SK-N-SH (cell line): ENCODE measurements around the gene TTC28.

Experiments
- ELF1 ChIP-seq: IDR thresholded peaks from 2 replicates; pipeline ENCODE4 v1.4.0; 2012
- EZH2phosphoT487 ChIP-seq: fragments of 200-600 bp; sonication (generic); IDR thresholded peaks from 2 replicates; pipeline ENCODE4 v1.6.1; 2017; ENCODE audit warnings: low read depth, mixed run types, mild to moderate bottlenecking, antibody characterized with exemption, moderate library complexity, borderline replicate concordance
- FOXJ3 ChIP-seq: sonication (generic); formaldehyde crosslinking; IDR thresholded peaks from 2 replicates; pipeline ENCODE4 v1.5.1; 2020; ENCODE audit warnings: mild to moderate bottlenecking, missing genetic modification reagents
- GABPA ChIP-seq: IDR thresholded peaks from 2 replicates; pipeline ENCODE4 v1.4.0; 2012; ENCODE audit warnings: low read depth, mild to moderate bottlenecking
- POLR2AphosphoS5 ChIP-seq: IDR thresholded peaks from 2 replicates; pipeline ENCODE4 v1.6.1; 2012; ENCODE audit warnings: low read depth, low read length
- SIN3A ChIP-seq: IDR thresholded peaks from 2 replicates; pipeline ENCODE4 v1.6.1; 2012; ENCODE audit warnings: low read depth, mild to moderate bottlenecking, low read length, moderate library complexity, borderline replicate concordance
- YY1 ChIP-seq: IDR thresholded peaks from 2 replicates; pipeline ENCODE4 v1.4.0; 2012; ENCODE audit warnings: low read depth, mild to moderate bottlenecking
- TF ChIP-seq, protein P1 (sequence below): fragments of 200-600 bp; sonication (generic); IDR thresholded peaks from 2 replicates; pipeline ENCODE4 v1.6.1; 2017; ENCODE audit warnings: antibody characterized with exemption, mild to moderate bottlenecking, moderate library complexity
- TF ChIP-seq, protein P2 (sequence below): fragments of 150-350 bp; IDR thresholded peaks from 2 replicates; pipeline ENCODE4 v1.6.1; 2017; ENCODE audit warnings: antibody characterized with exemption, low read length, low read depth, borderline replicate concordance

- no peak for TF ChIP-seq YY1
- TF ChIP-seq, protein P1, sequence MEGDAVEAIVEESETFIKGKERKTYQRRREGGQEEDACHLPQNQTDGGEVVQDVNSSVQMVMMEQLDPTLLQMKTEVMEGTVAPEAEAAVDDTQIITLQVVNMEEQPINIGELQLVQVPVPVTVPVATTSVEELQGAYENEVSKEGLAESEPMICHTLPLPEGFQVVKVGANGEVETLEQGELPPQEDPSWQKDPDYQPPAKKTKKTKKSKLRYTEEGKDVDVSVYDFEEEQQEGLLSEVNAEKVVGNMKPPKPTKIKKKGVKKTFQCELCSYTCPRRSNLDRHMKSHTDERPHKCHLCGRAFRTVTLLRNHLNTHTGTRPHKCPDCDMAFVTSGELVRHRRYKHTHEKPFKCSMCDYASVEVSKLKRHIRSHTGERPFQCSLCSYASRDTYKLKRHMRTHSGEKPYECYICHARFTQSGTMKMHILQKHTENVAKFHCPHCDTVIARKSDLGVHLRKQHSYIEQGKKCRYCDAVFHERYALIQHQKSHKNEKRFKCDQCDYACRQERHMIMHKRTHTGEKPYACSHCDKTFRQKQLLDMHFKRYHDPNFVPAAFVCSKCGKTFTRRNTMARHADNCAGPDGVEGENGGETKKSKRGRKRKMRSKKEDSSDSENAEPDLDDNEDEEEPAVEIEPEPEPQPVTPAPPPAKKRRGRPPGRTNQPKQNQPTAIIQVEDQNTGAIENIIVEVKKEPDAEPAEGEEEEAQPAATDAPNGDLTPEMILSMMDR, result no peak
- TF ChIP-seq, protein P2, sequence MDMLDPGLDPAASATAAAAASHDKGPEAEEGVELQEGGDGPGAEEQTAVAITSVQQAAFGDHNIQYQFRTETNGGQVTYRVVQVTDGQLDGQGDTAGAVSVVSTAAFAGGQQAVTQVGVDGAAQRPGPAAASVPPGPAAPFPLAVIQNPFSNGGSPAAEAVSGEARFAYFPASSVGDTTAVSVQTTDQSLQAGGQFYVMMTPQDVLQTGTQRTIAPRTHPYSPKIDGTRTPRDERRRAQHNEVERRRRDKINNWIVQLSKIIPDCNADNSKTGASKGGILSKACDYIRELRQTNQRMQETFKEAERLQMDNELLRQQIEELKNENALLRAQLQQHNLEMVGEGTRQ, result no peak
- TF ChIP-seq POLR2AphosphoS5, result no peak
- TF ChIP-seq FOXJ3 (CRISPR knock-in tag), result no peak
- TF ChIP-seq EZH2phosphoT487, result no peak
- no peak for TF ChIP-seq ELF1
- no peak for TF ChIP-seq SIN3A
- no peak for TF ChIP-seq GABPA
Measured at GRCh38 chr22:28005513-28005912, 674.1 kb downstream of the TTC28 start.
